GM12878 (cell line): ENCODE measurements around the gene NOL7. TPM values are rescaled to one million over a fixed set of nuclear protein-coding genes. Genes with fewer than 3 reads are reported as not detected.

Experiments used
- ATAC-seq: fragments of 200-7000 bp; cut with Tn5 transposase; 3 replicates; pipeline ENCODE4 v1.9.1; 2020; ENCODE audit warnings: mild to moderate bottlenecking, moderate library complexity
- BruUV-seq: library from RNA; stranded (reverse); fragments of 400-500 nt; replicated peaks from 2 replicates; lab custom pipeline; 2021; lab: Mats Ljungman, UMichigan
- CTCF ChIA-PET: fragments of 300-600 bp; sonication (Branson Sonifier 250); formaldehyde crosslinking; extraction: SDS; loops from one replicate; lab custom pipeline; 2021; ENCODE audit warnings: inconsistent platforms; lab: Yijun Ruan, JAX
- POLR2A ChIA-PET: fragments of 350-600 bp; formaldehyde crosslinking; extraction: SDS; loops from one replicate; lab custom pipeline; 2021; ENCODE audit warnings: inconsistent platforms; lab: Charles Lee
- RAD21 ChIA-PET: fragments of 300-600 bp; sonication (Branson Sonifier 250); formaldehyde crosslinking; loops from one replicate; lab custom pipeline; 2023; ENCODE audit warnings: antibody characterized with exemption; ENCODE audit not compliant: unreplicated experiment; lab: Charles Lee
- SMC1A ChIA-PET: fragments of 300-600 bp; sonication (Branson Sonifier 250); formaldehyde crosslinking; loops from one replicate; lab custom pipeline; 2023; ENCODE audit not compliant: unreplicated experiment, uncharacterized antibody; lab: Charles Lee
- DNase-seq: peaks from one replicate; pipeline ENCODE4 v3.0.0-alpha.2; 2011; ENCODE audit warnings: low read depth, low spot score
- FAIRE-seq: peaks from 3 replicates; lab custom pipeline; 2011; peaks lifted over from hg19 to GRCh38; lab: Jason Lieb, UNC
- H2AFZ ChIP-seq: 2 replicates; pipeline ENCODE4 v1.6.0; 2011; ENCODE audit warnings: low read depth, low read length, control low read depth; ENCODE audit not compliant: control insufficient read depth
- H3K27ac ChIP-seq: 2 replicates; pipeline ENCODE4 v1.5.1; 2011; ENCODE audit warnings: control low read depth; ENCODE audit not compliant: control insufficient read depth, insufficient read depth
- H3K27me3 ChIP-seq, 2 experiments: replicated peaks in 1 of 2; 2 replicates each; pipeline versions ENCODE4 v1.6.0 to v1.6.1; 2011; ENCODE audit warnings: low read length in 1 of 2; ENCODE audit not compliant: control insufficient read depth in 2 of 2, insufficient read depth in 2 of 2
- H3K36me3 ChIP-seq, 2 experiments: 2 replicates each; pipeline ENCODE4 v1.5.1; 2011; ENCODE audit warnings: low read length in 1 of 2; ENCODE audit not compliant: control insufficient read depth in 2 of 2, insufficient read depth in 2 of 2
- H3K4me1 ChIP-seq: 2 replicates; pipeline ENCODE4 v1.6.1; 2011; ENCODE audit warnings: mild to moderate bottlenecking, low read length, moderate library complexity, mixed read lengths; ENCODE audit not compliant: control insufficient read depth, insufficient read depth
- H3K4me2 ChIP-seq: 2 replicates; pipeline ENCODE4 v1.6.0; 2011; ENCODE audit warnings: control low read depth; ENCODE audit not compliant: control insufficient read depth, insufficient read depth
- H3K4me3 ChIP-seq: fragments of 200-600 bp; sonication (generic); 2 replicates; pipeline ENCODE4 v1.5.1; 2016
- H3K79me2 ChIP-seq: 2 replicates; pipeline ENCODE4 v1.6.0; 2011; ENCODE audit warnings: low read length; ENCODE audit not compliant: control insufficient read depth, insufficient read depth
- H3K9ac ChIP-seq: 2 replicates; pipeline ENCODE4 v1.8.0; 2011; ENCODE audit warnings: low read length, control low read depth, mixed read lengths; ENCODE audit not compliant: control insufficient read depth, insufficient read depth
- H3K9me3 ChIP-seq: replicated peaks from 3 replicates; pipeline ENCODE4 v1.5.1; 2011; ENCODE audit warnings: mild to moderate bottlenecking, low read length; ENCODE audit not compliant: control insufficient read depth, insufficient read depth
- H4K20me1 ChIP-seq: 2 replicates; pipeline ENCODE4 v1.6.0; 2011; ENCODE audit not compliant: control insufficient read depth, insufficient read depth
- ASH2L ChIP-seq: fragments of 300-600, 200-600 bp; sonication (generic); IDR thresholded peaks from 2 replicates; pipeline ENCODE4 v1.6.1; 2017; ENCODE audit warnings: low read depth, mild to moderate bottlenecking, borderline replicate concordance
- BMI1 ChIP-seq: fragments of 450-650 bp; IDR thresholded peaks from 2 replicates; pipeline ENCODE4 v1.6.1; 2016; ENCODE audit warnings: mild to moderate bottlenecking, moderate library complexity, borderline replicate concordance
- EGR1 ChIP-seq, 2 experiments: IDR thresholded peaks; 1 replicate in 1 of 2; 2 replicates in 1 of 2; pipeline ENCODE4 v1.6.1; 2011 to 2012; ENCODE audit warnings: low read depth in 2 of 2, low read length in 2 of 2, borderline replicate concordance in 1 of 2, mild to moderate bottlenecking in 1 of 2, moderate library complexity in 1 of 2
- FOXK2 ChIP-seq: fragments of 450-650 bp; IDR thresholded peaks from 2 replicates; pipeline ENCODE4 v1.6.1; 2017; ENCODE audit warnings: mild to moderate bottlenecking, moderate library complexity
- LARP7 ChIP-seq: fragments of 450-650 bp; IDR thresholded peaks from 2 replicates; pipeline ENCODE4 v1.6.1; 2017; ENCODE audit warnings: mild to moderate bottlenecking
- RUNX3 ChIP-seq: IDR thresholded peaks from 2 replicates; pipeline ENCODE4 v1.6.1; 2012; ENCODE audit warnings: low read length, inconsistent platforms
- SIN3A ChIP-seq: IDR thresholded peaks from 2 replicates; pipeline ENCODE4 v1.6.1; 2012; ENCODE audit warnings: low read depth, low read length, improper control_type of control experiment
- TAF1 ChIP-seq: IDR thresholded peaks from 2 replicates; pipeline ENCODE4 v1.6.1; 2011; ENCODE audit warnings: mild to moderate bottlenecking, low read depth, low read length, borderline replicate concordance
- YY1 ChIP-seq: IDR thresholded peaks from 2 replicates; pipeline ENCODE4 v1.6.1; 2011; ENCODE audit warnings: low read depth, mild to moderate bottlenecking, low read length
- ZSCAN29 ChIP-seq: fragments of 450-650 bp; IDR thresholded peaks from 2 replicates; pipeline ENCODE4 v1.6.1; 2017; ENCODE audit warnings: mild to moderate bottlenecking, moderate library complexity
- WGBS: methylation state at CpG from one replicate; pipeline ENCODE4 v1.1.6; 2016; ENCODE audit warnings: low lambda C conversion rate; ENCODE audit not compliant: insufficient replicate concordance, insufficient coverage; ENCODE audit errors: missing lambda C conversion rate; 5-methylcytosine and 5-hydroxymethylcytosine counted together
- in situ Hi-C: fragments of 300-500 bp; cut with MboI; formaldehyde crosslinking; loops from 9 replicates; pipeline ENCODE4 v1.14.3; 2018; ENCODE audit warnings: mixed read lengths
- intact Hi-C: fragments of 100-400 bp; cut with micrococcal nuclease; formaldehyde crosslinking; loops from one replicate; pipeline ENCODE4 v1.14.2; 2022; ENCODE audit not compliant: unreplicated experiment
- polyA plus RNA-seq, 11 experiments: library from polyadenylated mRNA; depleted of rRNA in 4 of 11; unstranded in 6 of 11; stranded (reverse) in 5 of 11; fragments of >200 nt; fragmentation: Nextera tagmentation in 4 of 11; fragmentation: Illumina TruSeq in 1 of 11; extraction: Ambion mirVana in 4 of 11; extraction: Trizol in 1 of 11; gene quantifications; 1 replicate in 1 of 11; 2 replicates in 10 of 11; pipeline versions ENCODE4 v1.2.1 to v1.2.3, GENCODE V29; 2011 to 2016; ENCODE audit warnings: inconsistent platforms in 2 of 11, missing spikeins in 2 of 11, low read depth in 1 of 11
- total RNA-seq, 4 experiments: library from RNA; depleted of rRNA in 3 of 4; stranded (reverse); fragments of >200 nt in 3 of 4; fragmentation: Illumina TruSeq in 1 of 4; extraction: Trizol in 1 of 4; gene quantifications; 2 replicates each; pipeline versions ENCODE4 v1.2.1 to v1.2.3, GENCODE V29; 2013 to 2021
- TF ChIP-seq, protein P1 (sequence below): fragments of 450-650 bp; IDR thresholded peaks from 2 replicates; pipeline ENCODE4 v1.6.1; 2017; ENCODE audit warnings: mild to moderate bottlenecking, moderate library complexity

The NOL7 gene
- total and polyA plus RNA-seq, 10 of the 15 experiments (the other 5 are each of a cell fraction or from before 2014, with no cell fraction given) = 12.2 to 222 (median 86.2) TPM

DNA sequence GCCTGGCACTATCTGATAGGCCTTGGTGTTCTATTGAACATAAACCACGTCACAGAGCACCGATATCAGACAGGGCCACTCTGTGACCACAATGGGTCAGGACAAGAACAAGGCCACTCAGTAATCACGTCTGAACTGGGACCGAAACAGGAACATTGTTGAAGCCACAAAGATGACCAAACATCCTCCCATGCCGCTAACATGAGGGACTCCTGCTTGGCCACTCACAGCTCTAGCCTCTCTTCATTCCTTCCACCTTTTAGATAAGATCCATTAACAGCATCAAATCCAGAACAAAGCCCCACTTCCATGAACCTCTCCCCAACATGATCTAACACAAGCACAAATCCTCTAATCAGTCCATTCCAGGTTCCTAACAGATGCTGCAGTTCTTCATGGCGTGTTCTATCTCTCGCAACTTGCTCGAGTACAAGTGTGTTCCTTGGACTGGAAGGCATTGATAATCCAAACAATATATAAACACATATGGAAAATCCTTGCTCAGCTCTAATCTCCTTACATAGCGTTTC is 33.4 kb upstream of the NOL7 start (continued):
- TF ChIP-seq, protein P1, sequence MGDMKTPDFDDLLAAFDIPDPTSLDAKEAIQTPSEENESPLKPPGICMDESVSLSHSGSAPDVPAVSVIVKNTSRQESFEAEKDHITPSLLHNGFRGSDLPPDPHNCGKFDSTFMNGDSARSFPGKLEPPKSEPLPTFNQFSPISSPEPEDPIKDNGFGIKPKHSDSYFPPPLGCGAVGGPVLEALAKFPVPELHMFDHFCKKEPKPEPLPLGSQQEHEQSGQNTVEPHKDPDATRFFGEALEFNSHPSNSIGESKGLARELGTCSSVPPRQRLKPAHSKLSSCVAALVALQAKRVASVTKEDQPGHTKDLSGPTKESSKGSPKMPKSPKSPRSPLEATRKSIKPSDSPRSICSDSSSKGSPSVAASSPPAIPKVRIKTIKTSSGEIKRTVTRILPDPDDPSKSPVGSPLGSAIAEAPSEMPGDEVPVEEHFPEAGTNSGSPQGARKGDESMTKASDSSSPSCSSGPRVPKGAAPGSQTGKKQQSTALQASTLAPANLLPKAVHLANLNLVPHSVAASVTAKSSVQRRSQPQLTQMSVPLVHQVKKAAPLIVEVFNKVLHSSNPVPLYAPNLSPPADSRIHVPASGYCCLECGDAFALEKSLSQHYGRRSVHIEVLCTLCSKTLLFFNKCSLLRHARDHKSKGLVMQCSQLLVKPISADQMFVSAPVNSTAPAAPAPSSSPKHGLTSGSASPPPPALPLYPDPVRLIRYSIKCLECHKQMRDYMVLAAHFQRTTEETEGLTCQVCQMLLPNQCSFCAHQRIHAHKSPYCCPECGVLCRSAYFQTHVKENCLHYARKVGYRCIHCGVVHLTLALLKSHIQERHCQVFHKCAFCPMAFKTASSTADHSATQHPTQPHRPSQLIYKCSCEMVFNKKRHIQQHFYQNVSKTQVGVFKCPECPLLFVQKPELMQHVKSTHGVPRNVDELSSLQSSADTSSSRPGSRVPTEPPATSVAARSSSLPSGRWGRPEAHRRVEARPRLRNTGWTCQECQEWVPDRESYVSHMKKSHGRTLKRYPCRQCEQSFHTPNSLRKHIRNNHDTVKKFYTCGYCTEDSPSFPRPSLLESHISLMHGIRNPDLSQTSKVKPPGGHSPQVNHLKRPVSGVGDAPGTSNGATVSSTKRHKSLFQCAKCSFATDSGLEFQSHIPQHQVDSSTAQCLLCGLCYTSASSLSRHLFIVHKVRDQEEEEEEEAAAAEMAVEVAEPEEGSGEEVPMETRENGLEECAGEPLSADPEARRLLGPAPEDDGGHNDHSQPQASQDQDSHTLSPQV = no peak
- no peak for TF ChIP-seq TAF1
- no peak for TF ChIP-seq ASH2L
- TF ChIP-seq RUNX3 = no peak

GRCh38 chr6:13586603-13587542 is 28.3 kb upstream of the NOL7 start:
- Histone ChIP-seq H3K27ac (no peak overlapping the region), H3K27me3 (no peaks in the 10 kb centered on the region), H3K9me3 (no peaks in the 10 kb centered on the region), H3K36me3 (peaks cover 0 to 10% of the 10 kb centered on the region in 2 experiments; a peak in 2 of 4 replicates), H3K79me2 (no peaks in the 10 kb centered on the region), H3K4me3 (no peak overlapping the region), H3K4me1 (no peaks in the 10 kb centered on the region), H3K4me2 (no peak overlapping the region), H2AFZ (no peak overlapping the region), H3K9ac (no peak overlapping the region), H4K20me1 (no peaks in the 10 kb centered on the region)
- SMC1A ChIA-PET = interaction anchor here (0.6 kb wide), 1 partner anchor 229 kb away, joined by 3 read pairs; no protein-coding TSS in a partner anchor
- CTCF ChIA-PET = interaction anchor here (1.3 kb wide), 1 partner anchor 12 kb away, joined by 4 read pairs; the partner anchor contains the start of gene SIRT5
- POLR2A ChIA-PET = no interaction called here
- RAD21 ChIA-PET = no interaction called here
- in situ Hi-C loops = no loop called here
- no peak for FAIRE-seq
- ATAC-seq = no peak
- no TSS peak for BruUV-seq
- 97% methylated on average over 7 of the region's 7 CpGs for WGBS
- no peak for DNase-seq
- TF ChIP-seq BMI1 = no peak
- no peak for TF ChIP-seq FOXK2
- TF ChIP-seq ZSCAN29 = no peak
- no peak for TF ChIP-seq SIN3A
- TF ChIP-seq LARP7 = no peak
- no peak for TF ChIP-seq YY1
- no peak for TF ChIP-seq EGR1 (IDR thresholded peaks at IDR 0.05; ENCODE audit: borderline replicate concordance in 1 of 2, low read depth in 2 of 2, low read length in 2 of 2)
- intact Hi-C loops = no loop called here
